ENCODE results near the gene CD109.
"Not testable (repeated sequence)": the region's sequence is repeated elsewhere in the genome, so short reads cannot be mapped to it uniquely, and the experiment has no call there.

CD109 gene

GRCh38 chr6:73690056-73690455 lies 5.9 kb upstream of the CD109 start:
- no peak for DNase-seq

DNA sequence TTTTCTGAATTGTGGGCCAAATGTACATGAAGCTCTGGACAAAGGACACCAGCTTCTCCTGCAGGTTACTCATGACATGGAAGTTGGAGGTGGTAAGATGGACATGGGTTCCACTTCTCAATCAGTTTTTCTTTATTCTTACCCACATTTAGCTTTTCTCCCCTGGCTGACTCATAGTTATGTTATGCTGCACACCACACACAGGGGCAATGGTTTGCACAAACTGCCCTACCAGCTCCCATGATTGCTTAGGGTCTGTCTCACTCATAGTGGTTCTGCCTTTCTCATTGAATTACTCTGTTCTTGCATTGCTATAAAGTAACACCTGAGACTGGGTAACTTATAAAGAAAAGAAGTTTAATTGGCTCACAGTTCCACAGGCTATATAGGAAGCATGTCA lies 4.5 kb upstream of the CD109 start:
- DNase-seq: no peak

DNA sequence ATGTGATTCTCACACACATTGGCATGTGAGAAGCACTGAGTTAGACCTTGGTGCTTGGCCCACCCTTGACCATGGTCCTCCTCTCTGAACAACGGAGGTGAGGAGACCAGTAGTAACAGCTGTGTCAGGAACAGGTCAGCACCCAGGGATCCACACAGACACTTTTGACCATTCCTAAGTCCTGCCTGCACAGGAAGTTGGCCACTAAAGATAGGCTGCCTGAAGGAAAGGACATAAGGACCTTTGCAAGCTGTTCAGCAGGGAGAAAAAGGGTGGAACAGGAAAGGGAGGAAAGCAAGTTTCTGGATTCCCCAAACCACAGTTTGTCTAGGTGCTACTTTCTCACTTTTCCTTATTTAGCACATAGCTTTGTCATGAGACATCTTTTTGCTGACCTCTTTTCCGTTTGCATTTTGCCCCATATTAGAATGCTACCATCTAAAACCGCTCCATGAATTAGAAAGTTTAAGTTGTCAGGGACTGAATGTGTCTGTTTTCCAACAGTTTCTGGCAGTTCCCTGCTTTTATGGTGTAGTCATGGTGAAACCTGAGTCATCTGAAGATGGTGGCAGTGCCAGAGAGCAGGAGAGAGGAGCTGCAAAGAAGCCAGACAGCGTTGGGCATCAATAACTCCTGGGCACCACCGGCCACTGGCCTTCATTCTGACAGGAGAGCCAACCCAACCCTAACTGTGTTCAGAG lies 1.1 kb upstream of the CD109 start:
- no peak for DNase-seq

GRCh38 chr6:73696966-73697655 lies 1.1 kb downstream of the CD109 start:
- DNase-seq: no peak

GRCh38 chr6:73699676-73700459 lies 3.9 kb downstream of the CD109 start:
- no peak for DNase-seq

- no peak for DNase-seq
These were observed 6.4 kb downstream of the CD109 start for GRCh38 chr6:73702444-73702843.

DNA sequence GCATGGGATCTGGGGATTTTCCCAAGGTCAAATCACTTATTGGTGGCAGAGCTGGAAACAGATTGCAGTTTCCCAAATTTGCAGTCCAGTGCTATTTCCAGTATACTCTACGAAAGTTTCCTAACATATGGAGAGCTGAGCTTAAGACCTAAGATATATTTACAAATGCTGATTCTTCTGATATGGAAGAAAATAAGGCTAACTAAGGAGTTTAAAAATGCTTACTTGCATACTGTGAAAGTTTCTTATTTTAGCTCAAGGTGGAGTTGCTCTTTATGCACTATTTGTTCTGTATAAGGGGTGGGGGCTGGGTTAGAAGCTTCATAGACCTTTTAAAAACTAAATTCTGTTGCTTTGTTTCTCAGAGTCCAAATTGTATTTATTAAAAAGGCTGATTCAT lies 7.5 kb downstream of the CD109 start:
- DNase-seq: no peak

- no peak for DNase-seq
These were observed 8.3 kb downstream of the CD109 start for GRCh38 chr6:73704260-73704659.

DNA sequence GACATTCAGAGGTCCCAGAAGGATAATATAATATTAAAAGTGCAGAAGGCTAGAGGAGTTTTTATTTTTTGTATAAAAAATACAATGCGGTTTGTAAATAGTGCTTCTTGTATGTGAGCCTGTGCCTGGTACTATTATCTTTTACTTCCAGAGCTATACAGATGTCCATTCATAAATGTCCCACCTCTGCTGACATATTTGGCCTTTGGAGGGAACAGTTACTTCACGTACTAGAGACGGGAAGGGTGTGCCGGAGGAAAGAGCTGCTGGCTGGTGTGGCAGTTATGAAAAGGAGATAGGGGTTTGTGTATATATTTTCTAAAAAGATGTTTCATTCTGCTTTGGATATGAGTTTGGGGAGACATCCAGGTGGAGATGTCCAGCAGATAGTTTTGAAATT lies 8.8 kb downstream of the CD109 start:
- no peak for DNase-seq

DNA sequence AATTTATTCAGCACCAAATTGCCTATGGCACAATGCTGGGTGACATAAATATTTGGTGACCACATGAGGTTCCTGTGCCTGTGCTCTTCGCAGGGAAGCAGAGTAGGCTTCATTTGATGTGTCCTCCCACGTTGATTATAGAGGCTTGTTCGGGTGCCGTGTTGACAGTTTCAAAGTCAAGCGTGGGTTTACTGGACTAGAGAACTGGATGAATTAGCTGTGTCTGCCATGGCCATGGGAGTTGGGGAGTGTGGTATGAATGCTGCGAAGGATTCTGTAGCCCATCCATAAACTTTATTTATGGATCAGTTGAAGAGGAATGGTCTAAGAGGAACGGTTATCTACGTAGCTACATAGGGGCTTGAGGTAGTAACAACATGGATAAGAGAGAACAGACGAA lies 11.0 kb downstream of the CD109 start:
- DNase-seq: no peak

- DNase-seq: no peak
These were observed 14.5 kb downstream of the CD109 start for GRCh38 chr6:73710470-73710869.

DNA sequence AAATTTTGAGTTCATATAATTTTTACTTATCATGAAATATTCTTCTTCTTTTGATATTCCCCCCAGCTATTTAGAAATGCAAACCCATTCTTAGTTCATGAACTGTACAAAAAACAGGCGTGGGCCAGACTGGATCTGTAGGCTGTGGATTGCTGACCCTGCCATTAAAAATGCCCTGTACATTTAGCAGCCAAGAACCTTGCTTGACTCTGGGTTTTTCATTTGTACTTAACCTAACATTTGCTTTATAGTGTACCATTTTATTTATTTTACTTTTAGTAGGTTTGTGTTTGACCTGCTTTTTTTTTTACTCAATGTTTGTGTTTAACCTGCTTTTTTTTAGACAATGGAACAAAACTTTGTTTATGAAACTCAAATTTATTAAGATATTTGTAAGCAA lies 14.9 kb downstream of the CD109 start:
- no peak for DNase-seq

DNA sequence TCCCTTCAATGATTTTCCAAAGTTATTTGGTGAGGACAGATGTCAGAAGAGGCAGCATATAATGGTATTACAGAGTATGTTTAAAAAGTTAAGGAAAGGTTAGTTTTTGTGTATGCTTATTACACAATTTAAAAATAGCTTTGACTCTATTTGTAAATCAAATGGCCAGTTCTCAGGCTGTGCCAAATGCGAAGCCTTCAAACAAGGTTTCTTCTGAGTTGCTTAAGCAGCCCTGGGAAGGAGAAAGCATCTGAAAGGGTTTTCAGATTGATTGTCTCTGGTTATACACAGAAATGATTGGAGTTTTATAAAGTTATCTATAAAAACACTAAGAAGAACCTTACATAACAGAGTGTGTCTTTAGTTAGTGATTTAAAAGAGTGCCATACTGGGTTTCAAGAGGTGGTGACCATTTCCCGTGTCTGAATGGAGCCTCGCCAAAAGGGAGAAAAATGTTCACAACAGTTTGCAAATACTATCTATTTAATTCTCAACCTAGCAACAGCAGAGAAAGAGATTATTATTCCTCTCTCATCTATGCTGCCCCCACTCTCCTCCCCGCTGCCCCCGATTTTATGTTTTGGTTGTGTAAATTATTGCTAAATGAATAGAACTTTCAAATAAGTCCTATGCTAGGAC lies 16.7 kb downstream of the CD109 start:
- DNase-seq: no peak

- DNase-seq: no peak
These were observed 17.6 kb downstream of the CD109 start for GRCh38 chr6:73713426-73714147.

DNA sequence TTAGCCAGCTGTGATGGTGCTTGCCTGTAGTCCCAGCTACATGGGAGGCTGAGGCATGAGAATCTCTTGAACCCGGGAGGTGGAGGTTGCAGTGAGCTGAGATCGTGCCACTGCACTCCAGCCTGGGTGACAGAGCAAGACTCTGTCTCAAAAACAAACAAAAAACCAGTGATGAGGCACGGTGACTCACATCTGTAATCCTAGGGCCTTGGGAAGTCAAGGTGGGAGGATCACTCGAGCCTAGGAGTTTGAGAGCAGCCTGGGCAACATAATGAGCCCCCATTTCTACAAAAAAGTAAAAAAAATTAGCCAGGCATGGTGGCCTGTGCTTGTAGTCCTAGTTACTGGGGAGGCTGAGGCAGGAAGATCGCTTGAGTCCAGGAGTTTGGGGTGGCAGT lies 19.1 kb downstream of the CD109 start:
- DNase-seq: not testable (repeated sequence)

DNA sequence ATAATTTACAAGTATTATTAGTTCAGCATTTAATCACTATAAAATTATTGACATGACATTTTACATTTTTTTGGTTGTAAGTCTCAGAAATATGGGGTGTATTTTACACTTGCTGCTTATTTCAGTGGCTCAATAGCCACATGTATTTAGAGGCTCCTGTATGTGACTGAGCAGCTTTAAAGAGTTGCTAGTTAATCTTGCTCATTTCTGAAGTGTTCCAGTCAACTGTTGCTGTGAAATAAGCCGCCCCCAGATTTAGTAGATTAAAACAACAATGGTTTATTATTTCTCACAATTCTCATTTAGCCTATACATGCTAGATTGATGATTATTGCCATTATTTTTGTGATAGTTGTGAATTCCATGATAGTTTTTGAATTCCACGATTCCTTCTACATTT lies 23.0 kb downstream of the CD109 start:
- no peak for DNase-seq

DNA sequence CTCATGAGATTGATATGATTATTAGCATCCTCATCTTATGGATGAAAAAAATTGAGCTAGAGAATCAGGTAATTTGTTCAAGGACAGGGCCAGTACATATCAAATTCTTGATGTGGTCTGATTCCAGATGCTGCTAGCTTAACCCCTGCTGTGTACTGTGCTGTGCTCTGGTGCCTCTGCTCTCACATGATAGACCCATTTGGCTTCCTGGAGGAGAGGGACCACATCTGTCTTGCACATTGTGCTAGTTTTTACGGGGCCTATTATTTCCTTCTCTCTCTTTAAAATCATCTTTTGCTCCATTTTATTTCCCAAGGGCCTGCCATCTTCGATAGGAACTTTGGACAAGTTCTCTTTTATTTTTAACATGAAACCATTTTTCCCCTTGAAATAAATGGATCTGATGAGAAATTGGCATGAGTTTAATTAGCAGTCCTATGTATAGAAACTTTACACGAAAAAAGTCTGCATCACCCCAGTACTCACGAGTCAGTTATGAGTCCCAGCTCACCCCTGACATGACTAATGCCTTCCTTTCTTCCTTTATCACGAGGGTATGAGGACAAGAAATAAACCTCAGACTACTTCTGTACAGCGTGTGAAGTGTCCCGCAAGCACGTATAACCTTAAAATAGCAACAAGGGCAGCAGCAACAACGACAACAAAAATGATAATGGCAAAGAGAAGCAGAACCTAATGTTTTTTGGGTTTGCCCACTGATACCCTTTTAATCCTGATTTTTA lies 26.5 kb downstream of the CD109 start:
- DNase-seq: no peak

DNA sequence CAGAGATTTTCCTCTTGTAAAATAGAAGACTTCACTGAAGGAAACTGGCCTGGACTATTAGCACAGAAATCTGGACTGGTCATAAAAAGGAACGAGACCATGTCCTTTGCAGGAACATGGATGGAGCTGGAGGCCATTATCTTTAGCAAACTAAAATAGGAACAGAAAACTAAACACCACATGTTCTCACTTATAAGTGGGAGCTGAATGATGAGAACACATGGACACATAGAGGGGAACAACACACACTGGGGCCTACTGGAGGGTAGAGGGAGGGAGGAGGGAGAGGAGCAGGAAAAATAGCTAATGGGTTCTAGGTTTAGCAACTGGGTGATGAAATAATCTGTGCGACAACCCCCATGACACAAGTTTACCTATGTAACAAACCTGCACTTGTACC lies 27.5 kb downstream of the CD109 start:
- not testable (repeated sequence) for DNase-seq

DNA sequence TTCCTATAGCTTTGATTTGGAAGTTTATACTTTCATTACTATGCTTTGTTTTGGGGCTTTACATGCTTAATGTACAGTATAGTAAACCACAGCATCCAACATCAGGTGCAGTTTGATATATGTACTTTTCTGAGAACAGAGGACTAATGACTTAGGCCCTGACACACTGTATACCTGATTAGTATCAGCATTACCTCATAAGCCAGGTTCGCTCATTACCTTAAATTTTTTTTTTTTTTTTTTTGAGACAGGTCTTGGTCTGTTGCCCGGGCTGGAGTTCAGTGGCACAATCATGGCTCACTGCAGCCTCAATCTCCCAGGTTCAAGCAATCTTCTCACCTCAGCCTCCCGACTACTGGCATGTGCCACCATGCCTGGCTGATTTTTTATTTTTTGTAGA lies 28.4 kb downstream of the CD109 start:
- DNase-seq: no peak

DNA sequence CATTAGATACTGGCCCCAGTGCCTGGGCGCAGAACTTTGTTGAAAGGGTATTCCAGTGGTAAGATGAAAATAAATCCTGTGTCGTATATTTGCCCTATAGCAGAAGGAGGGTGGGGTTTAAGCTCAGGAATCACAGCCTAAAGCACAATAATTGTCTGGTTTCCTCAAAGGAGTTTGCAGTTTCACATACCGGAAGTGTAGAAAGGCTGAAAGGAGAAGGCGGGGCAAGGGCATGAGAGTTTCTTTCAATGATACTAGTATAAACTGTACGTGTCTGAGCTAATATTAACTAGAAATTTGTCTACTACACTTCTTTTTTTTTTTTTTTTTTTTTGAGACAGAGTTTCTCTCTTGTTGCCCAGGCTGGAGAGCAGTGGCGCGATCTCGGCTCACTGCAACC lies 29.2 kb downstream of the CD109 start:
- DNase-seq: not testable (repeated sequence)

DNA sequence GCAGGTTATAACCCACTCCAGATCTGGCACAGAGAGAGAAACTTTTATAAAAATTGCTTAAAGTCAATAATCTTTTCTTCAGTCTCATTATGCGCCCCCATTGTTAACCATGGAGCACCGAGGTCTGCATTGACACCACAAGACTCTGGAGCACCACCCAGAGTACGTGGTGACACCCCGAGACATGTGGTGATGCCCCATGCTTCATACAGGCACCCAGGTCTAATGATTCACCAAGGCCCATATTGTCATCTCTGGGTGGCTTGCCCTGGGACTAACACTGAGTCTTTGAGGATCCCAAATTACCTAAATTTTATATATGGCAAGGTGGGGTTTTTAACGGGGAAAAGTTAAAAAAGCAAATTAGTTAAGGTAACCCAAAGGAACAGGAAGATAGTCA lies 31.1 kb downstream of the CD109 start:
- DNase-seq: no peak

- no peak for DNase-seq
These were observed 32.7 kb downstream of the CD109 start for GRCh38 chr6:73728548-73729205.

Measured in NCI-H1048 (cell line).